ENCODE data around the gene NFIA. TPM values are rescaled to one million over a fixed set of nuclear protein-coding genes. Genes with fewer than 3 reads are reported as not detected.
A peak's percentile ranks its signal among the peaks of the same experiment; 100 is the strongest.

The NFIA gene
- total and polyA plus RNA-seq, 9 of the 15 experiments (the other 6 are each of a cell fraction or from before 2014, with no cell fraction given) = 5.3 to 24.9 (median 9.8) TPM

DNA sequence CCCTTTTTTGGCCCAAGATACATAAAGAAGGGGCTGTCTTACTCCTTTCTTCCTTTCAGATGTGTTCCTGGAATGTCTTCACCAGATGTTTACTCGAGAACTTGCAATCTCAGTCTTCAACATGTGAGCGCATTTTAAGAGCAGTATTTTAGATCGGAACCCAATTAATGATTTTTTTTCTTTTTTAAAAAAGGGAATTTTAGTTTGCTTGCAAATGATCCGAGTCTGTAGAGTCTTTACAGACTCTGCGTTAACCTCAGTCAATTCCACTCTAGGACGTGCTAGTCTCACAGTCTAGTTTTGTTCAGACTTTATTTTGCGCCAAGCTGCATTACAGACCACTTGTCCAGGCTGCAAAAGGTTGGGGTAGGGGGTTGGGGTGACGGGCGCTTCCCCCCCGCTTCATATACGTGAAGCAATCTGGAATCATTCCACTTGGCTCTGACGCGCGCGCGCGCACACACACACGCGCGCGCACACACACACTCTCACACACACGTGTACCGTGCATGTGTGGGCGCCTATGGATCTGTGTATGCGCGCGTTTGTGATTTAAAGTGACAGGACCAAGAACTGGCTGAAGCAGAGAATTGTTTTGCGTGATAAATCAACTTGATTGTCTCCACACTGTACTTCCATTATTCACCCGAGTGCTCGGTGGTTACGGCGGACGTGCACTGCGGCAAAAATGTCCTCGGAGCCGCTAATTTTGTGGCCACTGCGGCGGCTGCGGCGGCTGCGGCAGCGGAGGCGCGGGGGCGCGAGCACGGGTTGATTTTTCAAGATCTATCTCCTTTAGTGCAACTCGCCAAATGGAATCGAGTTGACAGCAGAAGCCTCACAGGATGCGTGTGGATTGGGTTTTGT is 25.6 kb upstream of the NFIA start (continued):
- TF ChIP-seq, protein P1, sequence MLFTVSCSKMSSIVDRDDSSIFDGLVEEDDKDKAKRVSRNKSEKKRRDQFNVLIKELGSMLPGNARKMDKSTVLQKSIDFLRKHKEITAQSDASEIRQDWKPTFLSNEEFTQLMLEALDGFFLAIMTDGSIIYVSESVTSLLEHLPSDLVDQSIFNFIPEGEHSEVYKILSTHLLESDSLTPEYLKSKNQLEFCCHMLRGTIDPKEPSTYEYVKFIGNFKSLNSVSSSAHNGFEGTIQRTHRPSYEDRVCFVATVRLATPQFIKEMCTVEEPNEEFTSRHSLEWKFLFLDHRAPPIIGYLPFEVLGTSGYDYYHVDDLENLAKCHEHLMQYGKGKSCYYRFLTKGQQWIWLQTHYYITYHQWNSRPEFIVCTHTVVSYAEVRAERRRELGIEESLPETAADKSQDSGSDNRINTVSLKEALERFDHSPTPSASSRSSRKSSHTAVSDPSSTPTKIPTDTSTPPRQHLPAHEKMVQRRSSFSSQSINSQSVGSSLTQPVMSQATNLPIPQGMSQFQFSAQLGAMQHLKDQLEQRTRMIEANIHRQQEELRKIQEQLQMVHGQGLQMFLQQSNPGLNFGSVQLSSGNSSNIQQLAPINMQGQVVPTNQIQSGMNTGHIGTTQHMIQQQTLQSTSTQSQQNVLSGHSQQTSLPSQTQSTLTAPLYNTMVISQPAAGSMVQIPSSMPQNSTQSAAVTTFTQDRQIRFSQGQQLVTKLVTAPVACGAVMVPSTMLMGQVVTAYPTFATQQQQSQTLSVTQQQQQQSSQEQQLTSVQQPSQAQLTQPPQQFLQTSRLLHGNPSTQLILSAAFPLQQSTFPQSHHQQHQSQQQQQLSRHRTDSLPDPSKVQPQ (CRISPR knock-in tag; IDR thresholded peaks at IDR 0.05; ENCODE audit: borderline replicate concordance) = 0 out of 2 replicates have a peak, but pooled peaks have one; percentile 63
- TF ChIP-seq FOSL1 (tag; conservative IDR thresholded peaks at IDR 0.05) (0 out of 2 replicates have a peak, but pooled peaks have one; percentile 32), C11orf30 (IDR thresholded peaks at IDR 0.05; ENCODE audit: low read depth) (no peak), NFE2 (IDR thresholded peaks at IDR 0.05; ENCODE audit: low read depth) (no peak), ZNF699 (CRISPR knock-in tag; IDR thresholded peaks at IDR 0.05; ENCODE audit: insufficient replicate concordance) (no peak), SMAD1 (IDR thresholded peaks at IDR 0.05; ENCODE audit: low read depth, low read length, partially characterized antibody) (no peak), ZNF212 (CRISPR knock-in tag; IDR thresholded peaks at IDR 0.05) (no peak), ZNF561 (CRISPR knock-in tag; conservative IDR thresholded peaks at IDR 0.05) (no peak), NR2F6 (CRISPR knock-in tag; IDR thresholded peaks at IDR 0.05) (no peak), XRCC4 (IDR thresholded peaks at IDR 0.05; ENCODE audit: extremely low read depth, insufficient read depth, insufficient read length) (no peak), SMARCA5 (IDR thresholded peaks at IDR 0.05) (no peak), SMAD4 (CRISPR knock-in tag; conservative IDR thresholded peaks at IDR 0.05) (peak; percentile 33; the same call in 1 of the 2 replicates), ZNF41 (CRISPR knock-in tag; conservative IDR thresholded peaks at IDR 0.05) (no peak)
- TF ChIP-seq, protein P2, sequence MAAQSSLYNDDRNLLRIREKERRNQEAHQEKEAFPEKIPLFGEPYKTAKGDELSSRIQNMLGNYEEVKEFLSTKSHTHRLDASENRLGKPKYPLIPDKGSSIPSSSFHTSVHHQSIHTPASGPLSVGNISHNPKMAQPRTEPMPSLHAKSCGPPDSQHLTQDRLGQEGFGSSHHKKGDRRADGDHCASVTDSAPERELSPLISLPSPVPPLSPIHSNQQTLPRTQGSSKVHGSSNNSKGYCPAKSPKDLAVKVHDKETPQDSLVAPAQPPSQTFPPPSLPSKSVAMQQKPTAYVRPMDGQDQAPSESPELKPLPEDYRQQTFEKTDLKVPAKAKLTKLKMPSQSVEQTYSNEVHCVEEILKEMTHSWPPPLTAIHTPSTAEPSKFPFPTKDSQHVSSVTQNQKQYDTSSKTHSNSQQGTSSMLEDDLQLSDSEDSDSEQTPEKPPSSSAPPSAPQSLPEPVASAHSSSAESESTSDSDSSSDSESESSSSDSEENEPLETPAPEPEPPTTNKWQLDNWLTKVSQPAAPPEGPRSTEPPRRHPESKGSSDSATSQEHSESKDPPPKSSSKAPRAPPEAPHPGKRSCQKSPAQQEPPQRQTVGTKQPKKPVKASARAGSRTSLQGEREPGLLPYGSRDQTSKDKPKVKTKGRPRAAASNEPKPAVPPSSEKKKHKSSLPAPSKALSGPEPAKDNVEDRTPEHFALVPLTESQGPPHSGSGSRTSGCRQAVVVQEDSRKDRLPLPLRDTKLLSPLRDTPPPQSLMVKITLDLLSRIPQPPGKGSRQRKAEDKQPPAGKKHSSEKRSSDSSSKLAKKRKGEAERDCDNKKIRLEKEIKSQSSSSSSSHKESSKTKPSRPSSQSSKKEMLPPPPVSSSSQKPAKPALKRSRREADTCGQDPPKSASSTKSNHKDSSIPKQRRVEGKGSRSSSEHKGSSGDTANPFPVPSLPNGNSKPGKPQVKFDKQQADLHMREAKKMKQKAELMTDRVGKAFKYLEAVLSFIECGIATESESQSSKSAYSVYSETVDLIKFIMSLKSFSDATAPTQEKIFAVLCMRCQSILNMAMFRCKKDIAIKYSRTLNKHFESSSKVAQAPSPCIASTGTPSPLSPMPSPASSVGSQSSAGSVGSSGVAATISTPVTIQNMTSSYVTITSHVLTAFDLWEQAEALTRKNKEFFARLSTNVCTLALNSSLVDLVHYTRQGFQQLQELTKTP (IDR thresholded peaks at IDR 0.05; ENCODE audit: low read depth in 1 of 2, partially characterized antibody in 2 of 2) = peak in 1 of 2 experiments; percentile 49
- TF ChIP-seq, protein P3, sequence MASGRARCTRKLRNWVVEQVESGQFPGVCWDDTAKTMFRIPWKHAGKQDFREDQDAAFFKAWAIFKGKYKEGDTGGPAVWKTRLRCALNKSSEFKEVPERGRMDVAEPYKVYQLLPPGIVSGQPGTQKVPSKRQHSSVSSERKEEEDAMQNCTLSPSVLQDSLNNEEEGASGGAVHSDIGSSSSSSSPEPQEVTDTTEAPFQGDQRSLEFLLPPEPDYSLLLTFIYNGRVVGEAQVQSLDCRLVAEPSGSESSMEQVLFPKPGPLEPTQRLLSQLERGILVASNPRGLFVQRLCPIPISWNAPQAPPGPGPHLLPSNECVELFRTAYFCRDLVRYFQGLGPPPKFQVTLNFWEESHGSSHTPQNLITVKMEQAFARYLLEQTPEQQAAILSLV (tag; IDR thresholded peaks at IDR 0.05) = no peak
- TF ChIP-seq, protein P4, sequence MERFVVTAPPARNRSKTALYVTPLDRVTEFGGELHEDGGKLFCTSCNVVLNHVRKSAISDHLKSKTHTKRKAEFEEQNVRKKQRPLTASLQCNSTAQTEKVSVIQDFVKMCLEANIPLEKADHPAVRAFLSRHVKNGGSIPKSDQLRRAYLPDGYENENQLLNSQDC (CRISPR knock-in tag; IDR thresholded peaks at IDR 0.05) = no peak; the same call in 1 of the 2 replicates
- TF ChIP-seq, protein P5, sequence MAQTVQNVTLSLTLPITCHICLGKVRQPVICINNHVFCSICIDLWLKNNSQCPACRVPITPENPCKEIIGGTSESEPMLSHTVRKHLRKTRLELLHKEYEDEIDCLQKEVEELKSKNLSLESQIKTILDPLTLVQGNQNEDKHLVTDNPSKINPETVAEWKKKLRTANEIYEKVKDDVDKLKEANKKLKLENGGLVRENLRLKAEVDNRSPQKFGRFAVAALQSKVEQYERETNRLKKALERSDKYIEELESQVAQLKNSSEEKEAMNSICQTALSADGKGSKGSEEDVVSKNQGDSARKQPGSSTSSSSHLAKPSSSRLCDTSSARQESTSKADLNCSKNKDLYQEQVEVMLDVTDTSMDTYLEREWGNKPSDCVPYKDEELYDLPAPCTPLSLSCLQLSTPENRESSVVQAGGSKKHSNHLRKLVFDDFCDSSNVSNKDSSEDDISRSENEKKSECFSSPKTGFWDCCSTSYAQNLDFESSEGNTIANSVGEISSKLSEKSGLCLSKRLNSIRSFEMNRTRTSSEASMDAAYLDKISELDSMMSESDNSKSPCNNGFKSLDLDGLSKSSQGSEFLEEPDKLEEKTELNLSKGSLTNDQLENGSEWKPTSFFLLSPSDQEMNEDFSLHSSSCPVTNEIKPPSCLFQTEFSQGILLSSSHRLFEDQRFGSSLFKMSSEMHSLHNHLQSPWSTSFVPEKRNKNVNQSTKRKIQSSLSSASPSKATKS (CRISPR knock-in tag; IDR thresholded peaks at IDR 0.05) = no peak
